ENCODE results near the gene MAGEB1.

The MAGEB1 gene

GRCh38 chrX:30262763-30263162 lies 15.8 kb downstream of the MAGEB1 start:
- no peak for TF ChIP-seq CTCF (IDR thresholded peaks at IDR 0.05; ENCODE audit: low read depth, low read length)
- no peak for DNase-seq (ENCODE audit: extremely low read depth, low read depth)

GRCh38 chrX:30270639-30271038 lies 23.7 kb downstream of the MAGEB1 start:
- no peak for TF ChIP-seq CTCF (IDR thresholded peaks at IDR 0.05; ENCODE audit: low read depth, low read length)
- DNase-seq (ENCODE audit: extremely low read depth, low read depth): no peak

DNA sequence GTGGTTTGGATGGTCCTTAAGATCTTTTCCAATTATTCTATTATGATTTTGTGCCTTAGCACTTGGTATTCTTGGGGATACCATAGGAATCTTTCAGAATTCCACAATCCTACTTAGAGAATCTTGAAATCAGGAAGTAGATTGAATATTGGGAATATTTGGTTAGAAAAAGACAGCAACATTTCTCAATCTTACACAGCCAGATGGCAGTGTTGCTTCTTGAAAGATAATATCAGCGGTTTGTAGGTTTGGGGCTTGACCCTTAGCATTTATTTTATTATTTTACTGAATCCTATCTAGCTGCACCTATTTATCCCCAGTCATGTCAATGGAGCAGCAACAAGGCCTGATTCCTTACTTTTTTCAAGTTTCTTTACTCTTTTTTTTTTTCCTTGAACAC lies 28.6 kb downstream of the MAGEB1 start:
- TF ChIP-seq CTCF (IDR thresholded peaks at IDR 0.05; ENCODE audit: low read depth, low read length): peak; percentile 38

DNA sequence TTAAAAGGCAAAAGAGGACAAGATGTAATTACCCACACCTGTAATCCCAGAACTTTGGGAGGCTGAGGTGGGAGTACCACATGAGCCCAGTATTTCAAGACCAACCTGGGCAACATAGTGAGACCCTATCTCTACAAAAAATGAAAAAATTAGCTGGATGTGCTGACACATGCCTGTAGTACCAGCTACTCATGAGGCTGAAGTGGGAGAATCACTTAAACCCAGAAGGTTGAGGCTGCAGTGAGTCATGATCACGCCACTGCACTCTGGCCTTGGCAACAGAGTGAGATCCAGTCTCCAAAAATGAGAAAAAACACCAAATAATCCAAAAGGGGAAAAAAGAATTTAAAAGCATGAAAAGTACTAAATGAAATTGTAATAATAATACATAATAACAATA lies 31.4 kb downstream of the MAGEB1 start:
- no peak for DNase-seq (ENCODE audit: extremely low read depth, low read depth)
- no peak for TF ChIP-seq CTCF (IDR thresholded peaks at IDR 0.05; ENCODE audit: low read depth, low read length)

More for the DNA sequence above, 28.6 kb downstream of the MAGEB1 start:
- no peak for DNase-seq (ENCODE audit: extremely low read depth, low read depth)

- no peak for TF ChIP-seq CTCF (IDR thresholded peaks at IDR 0.05; ENCODE audit: low read depth, low read length)
- DNase-seq (ENCODE audit: extremely low read depth, low read depth): no peak
Observed at GRCh38 chrX:30280428-30280827, 33.5 kb downstream of the MAGEB1 start.

DNA sequence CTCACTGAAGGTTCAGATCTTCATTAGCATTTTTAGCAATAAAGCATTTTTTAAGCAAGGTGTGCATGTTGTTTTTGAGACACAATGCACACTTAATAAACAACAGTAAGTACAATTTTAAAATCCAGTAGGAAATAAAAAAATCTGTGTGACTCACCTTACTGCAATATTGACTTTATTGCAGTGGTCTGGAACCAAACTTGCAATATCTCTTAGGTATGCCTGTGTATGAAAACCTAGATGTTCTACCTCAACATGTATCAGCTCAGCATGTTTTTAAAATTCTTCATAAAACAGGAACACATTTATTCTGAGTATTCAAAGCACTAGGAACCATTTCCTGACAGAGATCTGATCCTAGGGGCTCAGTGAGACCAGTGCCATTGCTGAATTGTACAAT lies 35.6 kb downstream of the MAGEB1 start:
- TF ChIP-seq CTCF (IDR thresholded peaks at IDR 0.05; ENCODE audit: low read depth, low read length): no peak
- DNase-seq (ENCODE audit: extremely low read depth, low read depth): no peak

DNA sequence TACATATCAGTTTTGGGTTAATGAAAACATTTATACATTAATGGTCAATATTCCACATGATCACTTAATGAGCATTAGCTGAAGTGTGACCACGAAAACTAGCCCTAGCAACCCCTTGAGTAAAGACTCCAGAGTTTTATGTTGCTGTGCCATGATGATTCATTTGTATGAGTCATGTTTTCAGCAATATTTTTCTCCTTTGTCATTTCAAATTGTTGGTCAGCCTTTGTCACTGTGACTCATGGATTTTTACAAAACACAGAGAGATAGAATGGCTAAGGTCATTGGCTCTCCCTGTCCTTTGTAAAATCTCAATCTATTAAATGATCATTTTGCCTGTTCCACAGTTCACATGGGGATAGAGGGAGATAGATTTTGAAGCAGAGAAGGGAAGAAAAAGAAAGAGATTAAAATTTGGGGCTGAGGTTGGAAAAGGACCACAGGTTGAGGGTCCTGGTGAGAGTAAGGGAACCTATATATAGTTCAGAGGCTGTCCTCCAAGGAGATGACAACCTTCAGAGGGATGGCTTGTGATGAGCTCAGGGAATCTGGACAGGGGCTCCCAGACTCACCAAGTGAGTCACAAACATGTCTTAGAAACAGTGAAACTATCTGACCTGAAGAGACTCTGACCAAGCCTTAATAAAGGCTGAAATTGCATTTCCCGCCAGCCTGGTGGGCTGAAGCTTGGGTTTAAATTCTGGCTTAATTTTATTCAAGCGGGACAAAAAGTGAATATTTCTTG lies 36.7 kb downstream of the MAGEB1 start:
- no peak for TF ChIP-seq CTCF (IDR thresholded peaks at IDR 0.05; ENCODE audit: low read depth, low read length)

More for the DNA sequence above, 36.7 kb downstream of the MAGEB1 start:
- peak; percentile 70 for DNase-seq (ENCODE audit: extremely low read depth, low read depth)

Measured in AG09319 (cell line).